HCT116 (cell line): Measurements from ENCODE around the gene TMEM74B.

Experiments
- CEBPB ChIP-seq: IDR thresholded peaks from 2 replicates; pipeline ENCODE4 v1.6.1; 2012; ENCODE audit warnings: low read depth
- EZH2 ChIP-seq: fragments of 200-600 bp; sonication (generic); IDR thresholded peaks from 2 replicates; pipeline ENCODE4 v1.6.1; 2017; ENCODE audit warnings: antibody characterized with exemption, mixed run types
- EZH2phosphoT487 ChIP-seq: fragments of 200-600 bp; IDR thresholded peaks from 2 replicates; pipeline ENCODE4 v1.6.1; 2018; ENCODE audit warnings: antibody characterized with exemption, borderline replicate concordance
- POLR2A ChIP-seq: IDR thresholded peaks from 2 replicates; pipeline ENCODE4 v1.7.0; 2011; ENCODE audit warnings: borderline replicate concordance; ENCODE audit not compliant: insufficient read depth, insufficient read length; ENCODE audit errors: extremely low read depth
- POLR2AphosphoS5 ChIP-seq: IDR thresholded peaks from 2 replicates; pipeline ENCODE4 v1.6.1; 2011; ENCODE audit warnings: mild to moderate bottlenecking, low read depth, low read length, moderate library complexity
- TF ChIP-seq, protein P1 (sequence below): IDR thresholded peaks from 2 replicates; pipeline ENCODE4 v1.6.1; 2012; ENCODE audit warnings: low read depth
- TF ChIP-seq, protein P2 (sequence below): IDR thresholded peaks from 2 replicates; pipeline ENCODE4 v1.6.1; 2011; ENCODE audit warnings: mild to moderate bottlenecking, low read length, moderate library complexity; ENCODE audit not compliant: insufficient replicate concordance; ENCODE audit errors: extremely low read depth
- TF ChIP-seq, protein P3 (sequence below), 3 experiments: fragments of 200-600 bp in 1 of 3; sonication (generic) in 1 of 3; IDR thresholded peaks in 2 of 3; conservative IDR thresholded peaks in 1 of 3; 2 replicates each; pipeline ENCODE4 v1.5.1; 2012 to 2017; ENCODE audit warnings: low read depth in 2 of 3, low read length in 2 of 3, antibody characterized with exemption in 1 of 3, borderline replicate concordance in 1 of 3, control low read depth in 1 of 3, mild to moderate bottlenecking in 1 of 3, mixed read lengths in 1 of 3, mixed run types in 1 of 3, moderate library complexity in 1 of 3; ENCODE audit not compliant: insufficient read depth in 1 of 3
- TF ChIP-seq, protein P4 (sequence below): IDR thresholded peaks from 2 replicates; pipeline ENCODE4 v1.6.1; 2012

DNA sequence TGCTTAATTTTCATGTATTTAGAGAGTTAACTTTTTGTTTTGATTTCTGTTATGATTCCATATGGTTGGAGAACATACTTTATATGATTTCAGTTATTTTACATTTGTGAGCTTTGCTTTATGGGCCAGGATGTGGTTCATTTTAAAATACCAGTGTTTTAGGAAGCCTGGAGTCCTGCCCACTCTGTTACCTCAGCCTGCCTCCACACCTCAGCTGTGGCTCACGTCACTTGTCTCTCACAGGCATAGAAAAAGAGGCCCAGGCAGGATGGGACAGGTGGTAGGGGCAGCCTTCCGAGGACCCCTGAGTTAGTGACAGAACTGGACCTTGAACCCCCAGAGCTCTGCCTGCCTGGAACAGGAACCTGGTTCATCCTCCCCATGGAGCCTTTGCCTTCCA, 50.4 kb downstream of the TMEM74B start:
- TF ChIP-seq, protein P1, sequence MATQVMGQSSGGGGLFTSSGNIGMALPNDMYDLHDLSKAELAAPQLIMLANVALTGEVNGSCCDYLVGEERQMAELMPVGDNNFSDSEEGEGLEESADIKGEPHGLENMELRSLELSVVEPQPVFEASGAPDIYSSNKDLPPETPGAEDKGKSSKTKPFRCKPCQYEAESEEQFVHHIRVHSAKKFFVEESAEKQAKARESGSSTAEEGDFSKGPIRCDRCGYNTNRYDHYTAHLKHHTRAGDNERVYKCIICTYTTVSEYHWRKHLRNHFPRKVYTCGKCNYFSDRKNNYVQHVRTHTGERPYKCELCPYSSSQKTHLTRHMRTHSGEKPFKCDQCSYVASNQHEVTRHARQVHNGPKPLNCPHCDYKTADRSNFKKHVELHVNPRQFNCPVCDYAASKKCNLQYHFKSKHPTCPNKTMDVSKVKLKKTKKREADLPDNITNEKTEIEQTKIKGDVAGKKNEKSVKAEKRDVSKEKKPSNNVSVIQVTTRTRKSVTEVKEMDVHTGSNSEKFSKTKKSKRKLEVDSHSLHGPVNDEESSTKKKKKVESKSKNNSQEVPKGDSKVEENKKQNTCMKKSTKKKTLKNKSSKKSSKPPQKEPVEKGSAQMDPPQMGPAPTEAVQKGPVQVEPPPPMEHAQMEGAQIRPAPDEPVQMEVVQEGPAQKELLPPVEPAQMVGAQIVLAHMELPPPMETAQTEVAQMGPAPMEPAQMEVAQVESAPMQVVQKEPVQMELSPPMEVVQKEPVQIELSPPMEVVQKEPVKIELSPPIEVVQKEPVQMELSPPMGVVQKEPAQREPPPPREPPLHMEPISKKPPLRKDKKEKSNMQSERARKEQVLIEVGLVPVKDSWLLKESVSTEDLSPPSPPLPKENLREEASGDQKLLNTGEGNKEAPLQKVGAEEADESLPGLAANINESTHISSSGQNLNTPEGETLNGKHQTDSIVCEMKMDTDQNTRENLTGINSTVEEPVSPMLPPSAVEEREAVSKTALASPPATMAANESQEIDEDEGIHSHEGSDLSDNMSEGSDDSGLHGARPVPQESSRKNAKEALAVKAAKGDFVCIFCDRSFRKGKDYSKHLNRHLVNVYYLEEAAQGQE = no peak
- TF ChIP-seq, protein P2, sequence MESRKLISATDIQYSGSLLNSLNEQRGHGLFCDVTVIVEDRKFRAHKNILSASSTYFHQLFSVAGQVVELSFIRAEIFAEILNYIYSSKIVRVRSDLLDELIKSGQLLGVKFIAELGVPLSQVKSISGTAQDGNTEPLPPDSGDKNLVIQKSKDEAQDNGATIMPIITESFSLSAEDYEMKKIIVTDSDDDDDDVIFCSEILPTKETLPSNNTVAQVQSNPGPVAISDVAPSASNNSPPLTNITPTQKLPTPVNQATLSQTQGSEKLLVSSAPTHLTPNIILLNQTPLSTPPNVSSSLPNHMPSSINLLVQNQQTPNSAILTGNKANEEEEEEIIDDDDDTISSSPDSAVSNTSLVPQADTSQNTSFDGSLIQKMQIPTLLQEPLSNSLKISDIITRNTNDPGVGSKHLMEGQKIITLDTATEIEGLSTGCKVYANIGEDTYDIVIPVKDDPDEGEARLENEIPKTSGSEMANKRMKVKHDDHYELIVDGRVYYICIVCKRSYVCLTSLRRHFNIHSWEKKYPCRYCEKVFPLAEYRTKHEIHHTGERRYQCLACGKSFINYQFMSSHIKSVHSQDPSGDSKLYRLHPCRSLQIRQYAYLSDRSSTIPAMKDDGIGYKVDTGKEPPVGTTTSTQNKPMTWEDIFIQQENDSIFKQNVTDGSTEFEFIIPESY = no peak
- TF ChIP-seq, protein P3, sequence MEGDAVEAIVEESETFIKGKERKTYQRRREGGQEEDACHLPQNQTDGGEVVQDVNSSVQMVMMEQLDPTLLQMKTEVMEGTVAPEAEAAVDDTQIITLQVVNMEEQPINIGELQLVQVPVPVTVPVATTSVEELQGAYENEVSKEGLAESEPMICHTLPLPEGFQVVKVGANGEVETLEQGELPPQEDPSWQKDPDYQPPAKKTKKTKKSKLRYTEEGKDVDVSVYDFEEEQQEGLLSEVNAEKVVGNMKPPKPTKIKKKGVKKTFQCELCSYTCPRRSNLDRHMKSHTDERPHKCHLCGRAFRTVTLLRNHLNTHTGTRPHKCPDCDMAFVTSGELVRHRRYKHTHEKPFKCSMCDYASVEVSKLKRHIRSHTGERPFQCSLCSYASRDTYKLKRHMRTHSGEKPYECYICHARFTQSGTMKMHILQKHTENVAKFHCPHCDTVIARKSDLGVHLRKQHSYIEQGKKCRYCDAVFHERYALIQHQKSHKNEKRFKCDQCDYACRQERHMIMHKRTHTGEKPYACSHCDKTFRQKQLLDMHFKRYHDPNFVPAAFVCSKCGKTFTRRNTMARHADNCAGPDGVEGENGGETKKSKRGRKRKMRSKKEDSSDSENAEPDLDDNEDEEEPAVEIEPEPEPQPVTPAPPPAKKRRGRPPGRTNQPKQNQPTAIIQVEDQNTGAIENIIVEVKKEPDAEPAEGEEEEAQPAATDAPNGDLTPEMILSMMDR (IDR thresholded peaks at IDR 0.05 in 2 of 3, conservative IDR thresholded peaks at IDR 0.05 in 1 of 3; ENCODE audit: borderline replicate concordance in 1 of 3, insufficient read depth in 1 of 3, low read depth in 2 of 3, low read length in 2 of 3) = no peak
- TF ChIP-seq CEBPB = no peak
- no peak for TF ChIP-seq POLR2A
- TF ChIP-seq, protein P4, sequence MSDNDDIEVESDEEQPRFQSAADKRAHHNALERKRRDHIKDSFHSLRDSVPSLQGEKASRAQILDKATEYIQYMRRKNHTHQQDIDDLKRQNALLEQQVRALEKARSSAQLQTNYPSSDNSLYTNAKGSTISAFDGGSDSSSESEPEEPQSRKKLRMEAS = no peak
- TF ChIP-seq EZH2phosphoT487 = no peak
- no peak for TF ChIP-seq POLR2AphosphoS5
- no peak for TF ChIP-seq EZH2
